Suprapubic skin (tissue), 4 donors: ENCODE results near the gene UVRAG.

ENCODE experiments used
- CTCF ChIP-seq, 2 donors: fragments of 200-600 bp in 1 of 2; fragments of 450-650 bp in 1 of 2; sonication (generic) in 1 of 2; IDR thresholded peaks; one replicate each; pipeline ENCODE4 v1.5.1; 2016 to 2019; ENCODE audit warnings: antibody characterized with exemption in 2 of 2, mild to moderate bottlenecking in 1 of 2, moderate library complexity in 1 of 2
- POLR2A ChIP-seq, 2 donors: fragments of 450-650 bp; IDR thresholded peaks; one replicate each; pipeline ENCODE4 v1.6.1; 2017; ENCODE audit warnings: antibody characterized with exemption in 2 of 2, mild to moderate bottlenecking in 2 of 2, moderate library complexity in 2 of 2
- POLR2AphosphoS5 ChIP-seq, 3 donors: sonication (generic); formaldehyde crosslinking; IDR thresholded peaks; one replicate each; pipeline ENCODE4 v1.6.1; 2017; ENCODE audit warnings: antibody characterized with exemption in 3 of 3

- TF ChIP-seq POLR2A (IDR thresholded peaks at IDR 0.05) = no peak
- TF ChIP-seq POLR2AphosphoS5 (IDR thresholded peaks at IDR 0.05) = no peak
- TF ChIP-seq CTCF (IDR thresholded peaks at IDR 0.05) = no peak
Measured at GRCh38 chr11:75879737-75880136, 64.7 kb downstream of the UVRAG start.
